GM12878 (cell line): ENCODE measurements around the gene PLEKHA6.

ENCODE experiments used
- CREM ChIP-seq: IDR thresholded peaks from 2 replicates; pipeline ENCODE4 v1.6.1; 2014; ENCODE audit warnings: antibody characterized with exemption, low read depth
- TAF1 ChIP-seq: IDR thresholded peaks from 2 replicates; pipeline ENCODE4 v1.6.1; 2011; ENCODE audit warnings: mild to moderate bottlenecking, low read depth, low read length, borderline replicate concordance
- TF ChIP-seq, protein P1 (sequence below): fragments of 450-650 bp; IDR thresholded peaks from 2 replicates; pipeline ENCODE4 v1.6.1; 2017; ENCODE audit warnings: mild to moderate bottlenecking

DNA sequence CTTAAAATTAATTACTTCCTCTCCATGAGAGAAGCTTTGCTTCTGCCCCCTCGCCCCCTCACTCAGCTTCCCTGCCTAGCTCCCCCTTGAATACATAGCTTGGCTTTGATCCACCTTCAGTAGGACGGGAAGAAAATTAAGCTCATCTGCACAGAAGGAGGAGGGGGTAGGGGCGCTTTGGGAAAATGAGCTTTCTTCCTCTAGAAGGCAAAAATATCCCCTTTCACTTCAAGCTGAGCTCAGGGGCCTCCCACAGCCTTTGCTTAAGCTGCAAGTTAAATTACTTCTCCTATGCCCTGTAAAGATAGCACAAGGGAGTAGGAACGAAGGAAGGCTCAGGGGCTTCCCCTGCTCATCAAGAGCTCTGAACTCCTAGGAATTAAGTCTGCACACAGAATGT is 80.8 kb downstream of the PLEKHA6 start:
- TF ChIP-seq TAF1 (no peak), CREM (no peak)
- TF ChIP-seq, protein P1, sequence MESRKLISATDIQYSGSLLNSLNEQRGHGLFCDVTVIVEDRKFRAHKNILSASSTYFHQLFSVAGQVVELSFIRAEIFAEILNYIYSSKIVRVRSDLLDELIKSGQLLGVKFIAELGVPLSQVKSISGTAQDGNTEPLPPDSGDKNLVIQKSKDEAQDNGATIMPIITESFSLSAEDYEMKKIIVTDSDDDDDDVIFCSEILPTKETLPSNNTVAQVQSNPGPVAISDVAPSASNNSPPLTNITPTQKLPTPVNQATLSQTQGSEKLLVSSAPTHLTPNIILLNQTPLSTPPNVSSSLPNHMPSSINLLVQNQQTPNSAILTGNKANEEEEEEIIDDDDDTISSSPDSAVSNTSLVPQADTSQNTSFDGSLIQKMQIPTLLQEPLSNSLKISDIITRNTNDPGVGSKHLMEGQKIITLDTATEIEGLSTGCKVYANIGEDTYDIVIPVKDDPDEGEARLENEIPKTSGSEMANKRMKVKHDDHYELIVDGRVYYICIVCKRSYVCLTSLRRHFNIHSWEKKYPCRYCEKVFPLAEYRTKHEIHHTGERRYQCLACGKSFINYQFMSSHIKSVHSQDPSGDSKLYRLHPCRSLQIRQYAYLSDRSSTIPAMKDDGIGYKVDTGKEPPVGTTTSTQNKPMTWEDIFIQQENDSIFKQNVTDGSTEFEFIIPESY: no peak
